ELF-1 (cell line): ENCODE measurements around the gene TPBGL.
"Not testable (repeated sequence)": the region's sequence is repeated elsewhere in the genome, so short reads cannot be mapped to it uniquely, and the experiment has no call there.

ENCODE experiments used
- DNase-seq: peaks from one replicate; pipeline ENCODE4 v3.0.0-alpha.2; 2016; ENCODE audit warnings: low read depth, low spot score

TPBGL gene

GRCh38 chr11:75272821-75273301 is 32.3 kb downstream of the TPBGL start:
- no peak for DNase-seq

DNA sequence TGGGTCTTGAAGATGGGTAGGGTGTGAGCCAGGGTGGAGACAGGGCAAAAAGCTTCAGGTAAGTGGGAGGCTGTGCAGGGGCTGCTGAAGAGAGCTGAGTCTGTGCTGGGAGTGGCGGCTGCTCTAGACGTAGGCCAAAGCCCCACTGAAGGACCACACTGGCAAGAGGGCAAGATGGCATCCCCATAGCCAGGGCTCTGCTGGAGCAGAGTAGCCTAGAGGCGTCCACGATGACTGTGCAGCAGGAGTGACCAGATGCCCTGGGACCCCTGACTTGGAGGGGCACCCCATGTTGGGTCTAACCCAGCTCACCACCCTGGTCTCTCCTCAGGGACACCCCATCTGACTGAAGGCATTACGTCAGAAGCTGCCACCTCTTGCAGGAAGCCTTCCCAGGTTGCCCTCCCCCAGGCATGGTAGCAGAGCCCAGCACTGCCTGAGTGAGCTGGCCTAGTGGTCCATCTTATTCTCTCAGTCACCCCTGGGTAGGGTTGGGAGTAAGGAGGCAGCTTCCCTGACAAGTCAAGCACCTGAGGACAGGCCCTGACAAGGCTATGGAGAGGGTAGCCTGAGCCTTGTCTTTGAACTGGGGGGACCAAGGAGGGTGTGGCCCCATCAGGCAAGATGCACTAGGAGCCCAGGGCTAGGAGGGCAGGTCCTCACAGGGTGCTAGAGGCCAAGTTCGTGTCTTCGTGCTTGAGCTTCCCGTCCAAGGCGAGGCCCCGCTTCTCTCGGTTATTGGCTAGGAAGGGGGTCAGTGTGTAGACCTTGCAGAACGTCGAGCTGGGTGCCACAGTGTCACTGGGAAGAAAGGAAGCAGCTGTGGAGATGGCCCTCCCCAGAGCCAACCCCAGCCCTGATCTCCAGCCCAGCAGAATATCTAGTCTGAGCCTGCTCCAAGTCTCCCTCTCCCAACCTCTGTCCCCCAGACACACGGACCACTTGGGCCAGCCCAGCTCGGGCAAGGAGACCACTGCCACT is 33.1 kb downstream of the TPBGL start:
- DNase-seq = no peak

- DNase-seq = not testable (repeated sequence)
These were observed 34.1 kb downstream of the TPBGL start for GRCh38 chr11:75274716-75275115.

DNA sequence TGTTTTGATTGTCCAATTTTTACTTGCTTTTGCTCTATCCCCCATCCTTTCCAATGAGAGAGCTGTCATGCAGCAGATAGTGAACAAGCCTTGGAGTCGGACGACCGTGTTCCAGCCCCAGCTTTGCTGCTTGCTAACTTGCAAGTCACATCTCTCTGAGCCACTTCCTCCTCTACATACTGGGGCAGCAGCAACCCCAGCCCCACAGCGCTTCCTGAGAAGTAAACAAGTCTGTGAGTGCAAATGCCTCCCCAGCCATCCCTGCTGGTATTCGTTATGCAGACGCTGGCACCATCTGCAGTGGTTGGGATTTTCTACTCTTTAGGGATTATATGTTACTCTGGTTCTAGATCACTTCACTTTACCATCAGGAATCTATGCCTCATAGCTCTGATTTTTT is 35.0 kb downstream of the TPBGL start:
- no peak for DNase-seq

GRCh38 chr11:75276186-75276585 is 35.6 kb downstream of the TPBGL start:
- no peak for DNase-seq

DNA sequence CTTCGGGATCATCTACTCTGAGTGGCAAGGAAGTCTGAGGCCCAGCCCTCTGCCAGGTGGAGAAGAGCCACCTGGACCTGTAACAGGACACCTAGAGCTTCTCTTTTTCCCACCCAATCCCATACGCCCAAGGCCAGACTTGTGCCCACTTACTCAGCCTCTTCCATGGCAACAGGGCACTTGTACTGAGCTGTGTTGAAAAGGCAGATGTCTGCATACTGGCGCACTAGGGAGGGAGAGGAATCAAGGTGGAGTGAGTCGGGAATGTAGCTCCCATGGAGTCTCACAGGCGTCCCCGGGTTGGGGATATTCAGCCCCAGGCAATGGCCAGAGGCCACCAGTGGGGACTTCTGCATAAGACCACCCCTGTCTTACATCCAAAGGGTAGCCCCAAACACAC is 36.1 kb downstream of the TPBGL start:
- DNase-seq = no peak

DNA sequence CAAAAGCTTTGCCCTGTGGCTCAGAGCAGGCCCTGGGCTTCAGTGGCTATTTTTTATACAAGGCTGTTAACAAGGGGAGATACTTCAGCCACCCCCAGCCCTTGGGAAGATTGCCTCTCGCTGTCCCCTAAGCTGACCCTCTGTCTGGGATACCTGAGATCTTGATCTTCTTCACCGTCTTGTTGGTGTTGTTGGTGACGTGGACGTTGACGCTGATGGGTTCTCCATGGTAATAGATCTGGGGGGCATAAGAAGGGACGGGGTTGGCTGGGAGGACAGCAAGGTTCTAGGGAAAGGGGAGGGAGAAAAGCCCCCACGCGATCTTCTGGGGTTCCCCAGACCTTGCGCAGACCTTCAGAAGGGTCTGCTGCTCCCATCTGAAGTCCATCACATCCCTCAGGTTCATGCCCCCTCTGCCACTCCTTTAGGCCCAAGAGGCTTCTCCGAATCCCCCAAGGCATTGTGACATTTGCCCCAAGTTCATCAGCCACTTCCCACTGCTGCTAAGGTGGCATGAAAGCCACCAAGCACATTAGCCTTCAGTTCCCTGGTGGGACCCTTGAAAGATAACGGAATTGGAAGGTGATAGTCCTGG is 36.7 kb downstream of the TPBGL start:
- DNase-seq = no peak

DNA sequence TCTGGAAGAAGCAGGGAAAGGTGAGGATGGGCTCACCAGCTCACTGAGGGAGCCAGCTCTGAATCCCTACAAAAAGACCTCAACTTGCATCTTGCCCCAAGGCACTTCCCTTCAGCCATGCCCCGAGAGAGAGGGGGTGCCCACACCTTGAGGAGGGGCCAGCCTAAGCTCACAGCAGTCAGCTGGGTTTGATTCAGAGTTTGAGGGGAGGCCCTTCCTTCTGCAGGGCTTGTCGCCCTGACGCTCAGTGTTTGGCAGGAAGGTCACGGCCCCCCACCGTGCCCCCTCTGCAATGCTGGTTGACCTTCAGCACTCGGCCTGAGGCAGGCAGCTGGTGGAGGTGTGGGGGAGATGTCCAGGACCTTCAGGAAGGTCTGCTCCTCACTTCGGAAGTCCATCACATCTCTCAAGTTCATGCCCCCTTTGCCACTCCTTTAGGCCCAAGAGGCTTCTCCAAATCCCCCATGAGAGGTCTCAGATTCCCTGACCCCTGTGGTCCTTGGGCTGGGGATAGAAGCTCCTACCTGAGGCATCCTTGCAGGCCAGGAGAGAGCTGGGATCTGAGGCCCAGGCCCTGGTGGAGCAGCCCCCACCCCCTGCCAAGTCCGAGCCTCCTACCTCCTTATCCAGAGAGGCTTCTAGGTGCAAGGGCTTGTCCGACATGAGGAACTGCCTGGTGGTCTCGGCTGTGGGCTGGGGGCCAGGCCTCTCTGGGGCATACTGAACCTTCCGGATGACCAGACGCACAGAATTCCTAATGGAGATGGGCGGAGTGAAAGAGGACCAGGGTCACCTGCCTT is 37.6 kb downstream of the TPBGL start:
- DNase-seq = no peak

DNA sequence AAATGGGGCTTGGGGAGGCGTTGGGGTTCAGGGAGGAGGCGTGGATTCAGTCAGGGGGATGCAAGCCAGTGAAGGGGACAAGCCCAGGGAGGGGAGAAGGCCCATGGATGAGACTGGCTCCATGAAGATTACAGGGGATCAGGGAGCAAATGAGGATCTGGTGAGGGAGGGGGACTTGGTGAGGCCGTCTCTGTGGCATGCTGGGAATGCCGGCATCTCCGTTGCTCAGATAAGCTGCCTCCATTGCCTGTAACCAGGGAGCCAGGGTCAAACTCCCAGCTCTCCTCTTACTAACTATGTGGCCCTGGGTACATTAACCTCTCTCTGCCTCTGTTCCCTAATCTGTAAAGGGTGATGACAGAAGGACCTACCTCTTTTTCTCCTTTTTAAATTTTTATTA is 38.7 kb downstream of the TPBGL start:
- DNase-seq = peak; percentile 58

GRCh38 chr11:75280227-75280701 is 39.7 kb downstream of the TPBGL start:
- DNase-seq = peak; percentile 94

GRCh38 chr11:75280770-75281468 is 40.3 kb downstream of the TPBGL start:
- no peak for DNase-seq

GRCh38 chr11:75281469-75282095 is 41.0 kb downstream of the TPBGL start:
- DNase-seq = no peak

DNA sequence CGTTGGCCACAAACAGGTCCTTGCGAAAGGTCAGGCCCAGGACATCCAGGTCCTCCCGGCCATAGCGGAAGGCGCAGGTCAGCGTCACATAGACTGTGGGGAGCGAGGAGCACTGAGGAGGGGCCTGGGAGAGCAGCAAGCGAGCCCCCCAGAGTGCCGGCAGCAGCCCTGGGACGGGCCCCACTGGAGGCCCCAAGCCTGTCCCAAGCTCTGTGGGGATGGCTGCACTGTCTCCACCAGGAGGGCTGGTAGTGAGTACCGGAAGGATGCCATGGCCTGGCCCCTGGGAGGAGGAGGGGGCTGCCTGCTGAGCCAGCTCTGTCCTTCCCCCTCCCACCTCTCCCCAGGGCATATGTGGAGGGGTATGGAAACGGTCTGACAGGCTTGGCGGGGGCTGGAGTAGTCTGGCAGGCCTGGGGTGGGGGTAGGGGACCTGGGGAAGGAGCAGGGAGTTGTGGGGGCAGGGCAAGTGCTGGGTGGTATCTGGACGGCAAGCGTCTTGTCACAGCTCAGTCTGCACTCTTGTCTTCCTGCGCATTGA is 42.9 kb downstream of the TPBGL start:
- DNase-seq = peak; percentile 75

DNA sequence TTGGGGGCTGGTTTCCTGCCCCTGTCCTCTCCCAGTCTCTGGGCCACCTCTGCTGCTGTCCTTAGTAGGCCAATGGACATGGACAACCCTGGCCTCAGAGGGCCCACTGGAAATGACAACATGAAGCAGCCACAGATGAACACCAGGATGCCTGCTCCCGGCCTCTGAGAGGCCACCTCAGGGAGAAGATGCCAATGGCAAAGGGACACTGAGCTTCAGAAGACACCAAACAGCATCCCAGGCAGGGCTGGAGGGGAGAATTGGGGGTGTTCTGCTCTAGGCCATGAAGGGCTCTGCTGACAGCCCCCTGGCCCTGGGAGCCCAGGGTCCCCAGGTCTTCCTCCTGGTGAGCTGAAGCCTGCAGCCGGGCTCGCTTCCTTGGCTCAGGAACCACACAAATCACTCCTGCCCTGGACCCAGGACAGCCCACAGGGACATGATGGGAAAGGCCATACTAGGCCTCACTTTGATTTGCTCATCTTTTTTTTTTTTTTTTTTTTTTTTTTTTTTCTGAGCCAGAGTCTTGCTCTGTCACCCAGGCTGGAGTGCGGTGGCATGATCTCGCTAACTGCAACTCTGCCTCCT is 45.3 kb downstream of the TPBGL start:
- DNase-seq = no peak

GRCh38 chr11:75286826-75287465 is 46.4 kb downstream of the TPBGL start:
- no peak for DNase-seq

GRCh38 chr11:75287579-75287978 is 47.0 kb downstream of the TPBGL start:
- DNase-seq = no peak

- no peak for DNase-seq
These were observed 48.9 kb downstream of the TPBGL start for GRCh38 chr11:75289511-75289760.

DNA sequence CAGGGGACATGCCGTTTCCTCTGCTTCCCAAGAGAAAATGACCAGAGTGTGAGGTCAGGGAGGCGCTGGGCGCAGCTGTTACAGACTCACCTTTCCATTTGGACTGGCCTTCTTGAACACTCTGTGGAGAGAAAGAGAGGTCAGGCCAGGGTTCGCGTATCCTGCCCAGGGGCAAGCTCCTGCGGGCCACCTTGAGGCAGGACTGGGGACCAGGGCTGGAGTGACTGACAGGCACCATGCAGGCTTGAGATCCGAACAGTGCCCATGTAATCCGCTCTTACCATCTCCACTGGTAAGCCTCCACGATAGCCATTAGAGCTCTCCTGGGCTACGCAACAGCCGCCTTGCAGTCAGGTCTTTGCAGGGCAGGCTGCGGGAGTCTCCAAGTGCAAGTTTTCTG is 49.3 kb downstream of the TPBGL start:
- no peak for DNase-seq

- DNase-seq = no peak
These were observed 51.2 kb downstream of the TPBGL start for GRCh38 chr11:75291741-75292140.

DNA sequence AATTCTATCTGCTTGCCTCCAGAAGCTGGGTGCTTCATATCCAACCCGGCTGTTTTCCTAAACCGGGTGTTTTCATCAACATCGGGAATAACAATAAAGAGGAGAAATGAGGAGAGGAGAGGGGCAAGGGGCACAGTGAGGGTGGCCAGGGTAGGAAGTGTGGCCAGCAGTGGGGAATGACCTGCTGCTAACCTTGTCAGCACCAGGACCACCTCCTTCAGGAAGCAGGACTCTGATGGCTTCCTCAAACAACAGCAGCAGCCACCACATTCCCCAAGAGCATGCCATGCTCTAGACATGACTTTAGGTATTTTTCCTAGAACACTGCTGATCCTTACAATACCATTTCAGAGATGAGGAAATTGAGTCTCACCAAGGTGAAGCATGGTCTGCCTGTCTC is 52.4 kb downstream of the TPBGL start:
- DNase-seq = no peak
